Adrenal gland (tissue), 19 donors: ENCODE data around the gene PFDN5. TPM values are rescaled to one million over a fixed set of nuclear protein-coding genes. Genes with fewer than 3 reads are reported as not detected.

Source experiments
- DNase-seq, 7 donors: peaks; one replicate each; pipeline ENCODE4 v3.0.0-alpha.2; 2019 to 2020
- H3K27ac ChIP-seq, 5 donors: fragments of 200-600 bp; sonication (generic) in 4 of 5; 1 replicate in 3 of 5; 2 replicates in 2 of 5; pipeline versions ENCODE4 v1.5.1 to v1.8.0; 2016 to 2020; ENCODE audit warnings: mild to moderate bottlenecking in 1 of 5
- H3K27me3 ChIP-seq: fragments of 200-600 bp; 2 replicates; pipeline ENCODE4 v1.8.0; 2021
- H3K36me3 ChIP-seq, 2 donors: fragments of 200-600 bp; replicated peaks in 1 of 2; 1 replicate in 1 of 2; 2 replicates in 1 of 2; pipeline versions ENCODE4 v1.5.1 to v1.8.0; 2018 to 2022
- H3K4me1 ChIP-seq, 2 donors: fragments of 200-600 bp; replicated peaks in 1 of 2; 1 replicate in 1 of 2; 2 replicates in 1 of 2; pipeline versions ENCODE4 v1.5.1 to v1.8.0; 2018 to 2021
- H3K4me3 ChIP-seq, 4 donors: fragments of 200-600 bp; sonication (generic) in 3 of 4; one replicate each; pipeline ENCODE4 v1.5.1; 2016 to 2018
- H3K9me3 ChIP-seq, 3 donors: fragments of 200-600 bp; sonication (generic) in 1 of 3; replicated peaks in 1 of 3; 1 replicate in 2 of 3; 2 replicates in 1 of 3; pipeline versions ENCODE4 v1.5.1 to v1.8.0; 2016 to 2021
- POLR2A ChIP-seq, 2 donors: fragments of 450-650 bp; IDR thresholded peaks; one replicate each; pipeline ENCODE4 v1.6.1; 2017; ENCODE audit warnings: antibody characterized with exemption in 2 of 2, mild to moderate bottlenecking in 2 of 2, moderate library complexity in 1 of 2
- WGBS, 4 donors: extraction: QIAGEN DNeasy Blood & Tissue Kit in 2 of 4; methylation state at CpG; one replicate each; pipeline versions ENCODE4 v1.1.5 to v1.1.7; 2013 to 2017; 5-methylcytosine and 5-hydroxymethylcytosine counted together
- intact Hi-C, 2 donors: fragments of 100-400 bp; cut with DNase I; formaldehyde crosslinking; loops; one replicate each; pipeline versions ENCODE4 v1.14.1 to v1.15.0; 2022 to 2023
- long read RNA-seq, 10 donors: library from polyadenylated mRNA in 3 of 10; unstranded in 2 of 10; stranded (forward) in 1 of 10; transcript quantifications; one replicate each; pipeline ENCODE4 v2.0.0 and lab custom pipeline, GENCODE V29; 2021 to 2026
- polyA plus RNA-seq, 3 donors: library from polyadenylated mRNA; stranded (reverse); fragments of 200-250 nt in 2 of 3; fragments of 350-450 nt in 1 of 3; fragmentation: Illumina TruSeq in 1 of 3; extraction: RNeasy Lipid Tissue Mini Kit (QIAGEN cat#74804) in 1 of 3; gene quantifications; one replicate each; pipeline ENCODE4 v1.2.3, GENCODE V29; 2013 to 2014
- total RNA-seq, 9 donors: library from RNA; depleted of rRNA in 4 of 9; stranded (reverse); fragments of >200 nt in 4 of 9; fragments of 120-200 nt in 1 of 9; fragmentation: NEBNext Ultra II Directional in 1 of 9; extraction: Animal tissue kit (Norgen Biotek cat#: 25700) in 1 of 9; gene quantifications; one replicate each; pipeline versions ENCODE4 v1.1.0 to v1.2.4, GENCODE V29; 2013 to 2023
- TF ChIP-seq, protein P1 (sequence below), 6 experiments: fragments of 450-650 bp in 4 of 6; fragments of 200-600 bp in 2 of 6; sonication (generic) in 1 of 6; IDR thresholded peaks; 1 replicate in 5 of 6; 2 replicates in 1 of 6; pipeline versions ENCODE4 v1.5.1 to v1.8.0; 2016 to 2021; ENCODE audit warnings: antibody characterized with exemption in 6 of 6, mild to moderate bottlenecking in 2 of 6, moderate library complexity in 1 of 6
- donor health status: healthy with polysubstance abuse.
- donor health status: Bipolar disorder and iron deficiency.
- donor health status: DM: yes; HTN: yes; CAD: no.
- donor health status: DM: no; HTN: no; CAD: no.
- donor health status: DM: no; HTN: no; CAD: no.
- donor health status: DM: yes; HTN: yes; CAD: no.

PFDN5 gene
- total RNA-seq (100 to 1,000 TPM; 501 to 976 (median 694) TPM), polyA plus RNA-seq (1,000 to 10,000 TPM in 2 of 3 donors, 100 to 1,000 TPM in 1; 840 to 2,052 (median 2,012) TPM)
- long read RNA-seq, donor 1, transcript PFDN5-206 (2 exons, 541 nt) = minor isoform, 14 of 410 reads
- long read RNA-seq, donor 1, transcript PFDN5-214 (6 exons, 847 nt) = major isoform, 318 of 410 reads
- long read RNA-seq, donor 1, transcript PFDN5-203 (4 exons, 478 nt) = minor isoform, 18 of 410 reads
- long read RNA-seq, donor 1, transcript PFDN5-213 (3 exons, 596 nt) = minor isoform, 12 of 410 reads
- long read RNA-seq, donor 1, partial matches to known transcripts = 7 of 410 reads
- long read RNA-seq, donor 1, other reads (novel, unspliced or antisense) = 27 of 410 reads
- long read RNA-seq, donor 2, transcript PFDN5-203 (4 exons, 478 nt) = minor isoform, 12 of 278 reads
- long read RNA-seq, donor 2, transcript PFDN5-214 (6 exons, 847 nt) = major isoform, 219 of 278 reads
- long read RNA-seq, donor 2, transcript PFDN5-213 (3 exons, 596 nt) = minor isoform, 13 of 278 reads
- long read RNA-seq, donor 2, transcript PFDN5-206 (2 exons, 541 nt) = minor isoform, 10 of 278 reads
- long read RNA-seq, donor 2, partial matches to known transcripts = 6 of 278 reads
- long read RNA-seq, donor 2, other reads (novel, unspliced or antisense) = 8 of 278 reads
- long read RNA-seq, donor 3, transcript PFDN5-213 (3 exons, 596 nt) = minor isoform, 13 of 302 reads
- long read RNA-seq, donor 3, transcript PFDN5-203 (4 exons, 478 nt) = minor isoform, 14 of 302 reads
- long read RNA-seq, donor 3, transcript PFDN5-206 (2 exons, 541 nt) = minor isoform, 5 of 302 reads
- long read RNA-seq, donor 3, transcript PFDN5-214 (6 exons, 847 nt) = major isoform, 249 of 302 reads
- long read RNA-seq, donor 3, partial matches to known transcripts = 0 of 302 reads
- long read RNA-seq, donor 3, other reads (novel, unspliced or antisense) = 16 of 302 reads
- long read RNA-seq, donor 4, transcript PFDN5-203 (4 exons, 478 nt) = minor isoform, 54 of 738 reads
- long read RNA-seq, donor 4, transcript PFDN5-214 (6 exons, 847 nt) = major isoform, 631 of 738 reads
- long read RNA-seq, donor 4, partial matches to known transcripts = 4 of 738 reads
- long read RNA-seq, donor 4, other reads (novel, unspliced or antisense) = 41 of 738 reads
- long read RNA-seq, donor 5, transcript PFDN5-214 (6 exons, 847 nt) = major isoform, 351 of 435 reads
- long read RNA-seq, donor 5, transcript PFDN5-203 (4 exons, 478 nt) = minor isoform, 32 of 435 reads
- long read RNA-seq, donor 5, partial matches to known transcripts = 3 of 435 reads
- long read RNA-seq, donor 5, other reads (novel, unspliced or antisense) = 41 of 435 reads
- long read RNA-seq, donor 6, transcript PFDN5-201 (5 exons, 564 nt) = minor isoform, 7 of 589 reads
- long read RNA-seq, donor 6, transcript PFDN5-203 (4 exons, 478 nt) = minor isoform, 23 of 589 reads
- long read RNA-seq, donor 6, transcript PFDN5-214 (6 exons, 847 nt) = major isoform, 511 of 589 reads
- long read RNA-seq, donor 6, partial matches to known transcripts = 1 of 589 reads
- long read RNA-seq, donor 6, other reads (novel, unspliced or antisense) = 36 of 589 reads
- long read RNA-seq, donor 7, transcript PFDN5-214 (6 exons, 847 nt) = major isoform, 142 of 185 reads
- long read RNA-seq, donor 7, transcript PFDN5-203 (4 exons, 478 nt) = minor isoform, 11 of 185 reads
- long read RNA-seq, donor 7, transcript PFDN5-206 (2 exons, 541 nt) = minor isoform, 8 of 185 reads
- long read RNA-seq, donor 7, transcript PFDN5-213 (3 exons, 596 nt) = minor isoform, 5 of 185 reads
- long read RNA-seq, donor 7, partial matches to known transcripts = 10 of 185 reads
- long read RNA-seq, donor 7, other reads (novel, unspliced or antisense) = 6 of 185 reads
- long read RNA-seq, donor 8, transcript PFDN5-203 (4 exons, 478 nt) = minor isoform, 13 of 364 reads
- long read RNA-seq, donor 8, transcript PFDN5-206 (2 exons, 541 nt) = minor isoform, 5 of 364 reads
- long read RNA-seq, donor 8, transcript PFDN5-214 (6 exons, 847 nt) = major isoform, 296 of 364 reads
- long read RNA-seq, donor 8, transcript PFDN5-209 (2 exons, 599 nt) = minor isoform, 5 of 364 reads
- long read RNA-seq, donor 8, partial matches to known transcripts = 5 of 364 reads
- long read RNA-seq, donor 8, other reads (novel, unspliced or antisense) = 31 of 364 reads
- long read RNA-seq, donor 9, transcript PFDN5-213 (3 exons, 596 nt) = minor isoform, 6 of 298 reads
- long read RNA-seq, donor 9, transcript PFDN5-214 (6 exons, 847 nt) = major isoform, 248 of 298 reads
- long read RNA-seq, donor 9, transcript PFDN5-203 (4 exons, 478 nt) = minor isoform, 20 of 298 reads
- long read RNA-seq, donor 9, partial matches to known transcripts = 5 of 298 reads
- long read RNA-seq, donor 9, other reads (novel, unspliced or antisense) = 13 of 298 reads
- long read RNA-seq, donor 10, transcript PFDN5-214 (6 exons, 847 nt) = major isoform, 143 of 185 reads
- long read RNA-seq, donor 10, transcript PFDN5-203 (4 exons, 478 nt) = minor isoform, 7 of 185 reads
- long read RNA-seq, donor 10, transcript PFDN5-206 (2 exons, 541 nt) = minor isoform, 9 of 185 reads
- long read RNA-seq, donor 10, partial matches to known transcripts = 5 of 185 reads
- long read RNA-seq, donor 10, other reads (novel, unspliced or antisense) = 10 of 185 reads

GRCh38 chr12:53295070-53295890 lies at the start of gene PFDN5:
TSS of gene PFDN5 (plus strand) at chr12:53295542. CDS start at chr12:53295568, 26 bp downstream.
- peak; percentile 84 to 95 (median 90) for DNase-seq
- H3K27me3 ChIP-seq = no peaks in the 10 kb centered on the region
- peak within 1 kb of the TSS; percentile 49 to 80 (median 62) for H3K4me3 ChIP-seq
- TF ChIP-seq, protein P1, sequence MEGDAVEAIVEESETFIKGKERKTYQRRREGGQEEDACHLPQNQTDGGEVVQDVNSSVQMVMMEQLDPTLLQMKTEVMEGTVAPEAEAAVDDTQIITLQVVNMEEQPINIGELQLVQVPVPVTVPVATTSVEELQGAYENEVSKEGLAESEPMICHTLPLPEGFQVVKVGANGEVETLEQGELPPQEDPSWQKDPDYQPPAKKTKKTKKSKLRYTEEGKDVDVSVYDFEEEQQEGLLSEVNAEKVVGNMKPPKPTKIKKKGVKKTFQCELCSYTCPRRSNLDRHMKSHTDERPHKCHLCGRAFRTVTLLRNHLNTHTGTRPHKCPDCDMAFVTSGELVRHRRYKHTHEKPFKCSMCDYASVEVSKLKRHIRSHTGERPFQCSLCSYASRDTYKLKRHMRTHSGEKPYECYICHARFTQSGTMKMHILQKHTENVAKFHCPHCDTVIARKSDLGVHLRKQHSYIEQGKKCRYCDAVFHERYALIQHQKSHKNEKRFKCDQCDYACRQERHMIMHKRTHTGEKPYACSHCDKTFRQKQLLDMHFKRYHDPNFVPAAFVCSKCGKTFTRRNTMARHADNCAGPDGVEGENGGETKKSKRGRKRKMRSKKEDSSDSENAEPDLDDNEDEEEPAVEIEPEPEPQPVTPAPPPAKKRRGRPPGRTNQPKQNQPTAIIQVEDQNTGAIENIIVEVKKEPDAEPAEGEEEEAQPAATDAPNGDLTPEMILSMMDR (IDR thresholded peaks at IDR 0.05) = peak in 5 of 6 experiments; percentile 2 to 45 (median 33)
- peak; percentile 48 to 94 for TF ChIP-seq POLR2A (IDR thresholded peaks at IDR 0.05)
- intact Hi-C loops = no loop called here
- H3K9me3 ChIP-seq = no peaks in the 10 kb centered on the region
- peaks cover 12 to 47% of the 10 kb centered on the region in 2 donors for H3K4me1 ChIP-seq
- 1 to 2% (median 2%) methylated on average over 26 to 42 of the region's 42 CpGs for WGBS, 4 donors
- H3K27ac ChIP-seq = peak within 1 kb of the TSS; percentile 60 to 94 (median 89)
- peaks cover 0 to 14% of the 10 kb centered on the region in 2 donors for H3K36me3 ChIP-seq

- 0 to 7% (median 1%) methylated on average over 5 to 51 of the region's 51 CpGs for WGBS, 4 donors
- Histone ChIP-seq H3K9me3 (no peaks in the 10 kb centered on the region), H3K4me3 (peak overlapping the region in 3 of 4 donors; percentile 42 to 92 (median 79)), H3K36me3 (peaks cover 0 to 11% of the 10 kb centered on the region in 2 donors), H3K27ac (peak overlapping the region; percentile 76 to 95 (median 91)), H3K4me1 (peaks cover 20 to 26% of the 10 kb centered on the region in 2 donors), H3K27me3 (no peaks in the 10 kb centered on the region)
- peak; percentile 10 to 54 for TF ChIP-seq POLR2A (IDR thresholded peaks at IDR 0.05)
- TF ChIP-seq, protein P1 (IDR thresholded peaks at IDR 0.05) = peak in 4 of 6 experiments; percentile 22 to 40 (median 36)
- DNase-seq = peak; percentile 80 to 95 (median 92)
- intact Hi-C loops = loop anchor here (2.0 to 5.0 kb wide), 2 partner anchors 39 kb away; no protein-coding TSS in a partner anchor
Measured at GRCh38 chr12:53251477-53252348, 43.6 kb upstream of the PFDN5 start.
